NB4 (cell line): Measurements from ENCODE around the gene MAP1LC3C.

Experiments used
- DNase-seq: peaks from one replicate; pipeline ENCODE4 v3.0.0; 2010; ENCODE audit warnings: low read depth
- H3K4me3 ChIP-seq: one replicate; pipeline ENCODE4 v1.5.1; 2011; ENCODE audit warnings: mild to moderate bottlenecking, low read depth, low read length, moderate library complexity
- CTCF ChIP-seq: IDR thresholded peaks from one replicate; pipeline ENCODE4 v1.5.1; 2012; ENCODE audit warnings: low read depth, low read length
- MAX ChIP-seq: IDR thresholded peaks from 2 replicates; pipeline ENCODE4 v1.6.1; 2011; ENCODE audit warnings: low read depth, low read length
- MYC ChIP-seq: IDR thresholded peaks from 2 replicates; pipeline ENCODE4 v1.6.1; 2011; ENCODE audit warnings: low read depth, low read length
- POLR2A ChIP-seq: IDR thresholded peaks from 2 replicates; pipeline ENCODE4 v1.6.1; 2011; ENCODE audit warnings: mild to moderate bottlenecking; ENCODE audit not compliant: insufficient read length; ENCODE audit errors: extremely low read depth

MAP1LC3C gene

GRCh38 chr1:241985787-241986186 lies 13.1 kb downstream of the MAP1LC3C start:
- peak; percentile 51 for DNase-seq
- TF ChIP-seq CTCF = peak; percentile 57
- no peak for TF ChIP-seq MAX

GRCh38 chr1:241979926-241980325 lies 19.0 kb downstream of the MAP1LC3C start:
- no peak overlapping the region for H3K4me3 ChIP-seq
- DNase-seq = no peak
- no peak for TF ChIP-seq MAX
- no peak for TF ChIP-seq CTCF
- no peak for TF ChIP-seq MYC
- no peak for TF ChIP-seq POLR2A

More at GRCh38 chr1:241985787-241986186, 13.1 kb downstream of the MAP1LC3C start:
- no peak overlapping the region for H3K4me3 ChIP-seq

- DNase-seq = no peak
- TF ChIP-seq POLR2A (no peak), CTCF (no peak), MAX (no peak), MYC (no peak)
- H3K4me3 ChIP-seq = no peak overlapping the region
Measured at GRCh38 chr1:241979071-241979470, 19.8 kb downstream of the MAP1LC3C start.

- H3K4me3 ChIP-seq = no peak overlapping the region
- DNase-seq = no peak
- no peak for TF ChIP-seq MAX
- TF ChIP-seq CTCF = no peak
- TF ChIP-seq MYC = no peak
- no peak for TF ChIP-seq POLR2A
Measured at GRCh38 chr1:241976229-241976628, 22.7 kb downstream of the MAP1LC3C start.

- H3K4me3 ChIP-seq = no peak overlapping the region
- DNase-seq = peak; percentile 19
- TF ChIP-seq CTCF (no peak), MYC (no peak), MAX (no peak), POLR2A (no peak)
Measured at GRCh38 chr1:241972703-241973369, 26.1 kb downstream of the MAP1LC3C start.

GRCh38 chr1:241968611-241969010 lies 30.3 kb downstream of the MAP1LC3C start:
- H3K4me3 ChIP-seq = no peak overlapping the region
- no peak for DNase-seq
- TF ChIP-seq POLR2A = no peak
- TF ChIP-seq MYC = no peak
- no peak for TF ChIP-seq MAX
- no peak for TF ChIP-seq CTCF
